H9 (cell line): ENCODE results near the gene ABHD17B. TPM values are rescaled to one million over a fixed set of nuclear protein-coding genes. Genes with fewer than 3 reads are reported as not detected.

ENCODE experiments used
- DNase-seq: peaks from one replicate; pipeline ENCODE4 v3.0.0-alpha.2; 2017
- H2AFZ ChIP-seq: one replicate; pipeline ENCODE4 v1.6.1; 2013; ENCODE audit warnings: mild to moderate bottlenecking, low read length, control low read depth, moderate library complexity
- H2AK5ac ChIP-seq: 2 replicates; pipeline ENCODE4 v1.6.1; 2013; ENCODE audit warnings: low read length, control low read depth, mixed read lengths; ENCODE audit not compliant: insufficient read length
- H2BK120ac ChIP-seq: one replicate; pipeline ENCODE4 v1.6.1; 2013; ENCODE audit warnings: low read depth, mild to moderate bottlenecking, low read length, control low read depth, inconsistent platforms; ENCODE audit not compliant: poor library complexity, severe bottlenecking
- H2BK12ac ChIP-seq: 2 replicates; pipeline ENCODE4 v1.6.1; 2013; ENCODE audit warnings: low read length, control low read depth, mixed read lengths, low read depth; ENCODE audit not compliant: insufficient read length
- H2BK15ac ChIP-seq: 2 replicates; pipeline ENCODE4 v1.6.1; 2013; ENCODE audit warnings: low read depth, low read length, control low read depth
- H2BK20ac ChIP-seq: one replicate; pipeline ENCODE4 v1.6.1; 2013; ENCODE audit warnings: low read depth, mild to moderate bottlenecking, low read length, control low read depth, inconsistent platforms; ENCODE audit not compliant: poor library complexity, severe bottlenecking
- H2BK5ac ChIP-seq: 2 replicates; pipeline ENCODE4 v1.6.1; 2013; ENCODE audit warnings: low read length, control low read depth, mixed read lengths; ENCODE audit not compliant: insufficient read length
- H3K14ac ChIP-seq: 2 replicates; pipeline ENCODE4 v1.6.1; 2013; ENCODE audit warnings: low read length, control low read depth; ENCODE audit not compliant: insufficient read depth
- H3K18ac ChIP-seq: 2 replicates; pipeline ENCODE4 v1.6.1; 2013; ENCODE audit warnings: low read depth, mild to moderate bottlenecking, mixed read lengths, low read length, control low read depth; ENCODE audit not compliant: insufficient read length
- H3K23ac ChIP-seq: 2 replicates; pipeline ENCODE4 v1.6.1; 2013; ENCODE audit warnings: low read length, control low read depth, mixed read lengths, low read depth; ENCODE audit not compliant: insufficient read length
- H3K23me2 ChIP-seq: 2 replicates; pipeline ENCODE4 v1.6.1; 2013; ENCODE audit warnings: low read depth, mild to moderate bottlenecking, mixed read lengths, low read length, control low read depth; ENCODE audit not compliant: insufficient read length, poor library complexity, severe bottlenecking
- H3K27ac ChIP-seq: 2 replicates; pipeline ENCODE4 v1.5.1; 2013; ENCODE audit warnings: low read length, control low read depth, mixed read lengths, low read depth; ENCODE audit not compliant: insufficient read length
- H3K27me3 ChIP-seq: 2 replicates; pipeline ENCODE4 v1.6.1; 2013; ENCODE audit warnings: low read length, control low read depth, inconsistent platforms; ENCODE audit not compliant: insufficient read depth
- H3K4ac ChIP-seq: 2 replicates; pipeline ENCODE4 v1.6.1; 2013; ENCODE audit warnings: low read depth, mild to moderate bottlenecking, control low read depth, inconsistent platforms, low read length, moderate library complexity
- H3K4me1 ChIP-seq: 2 replicates; pipeline ENCODE4 v1.6.1; 2013; ENCODE audit warnings: low read length, control low read depth, inconsistent platforms; ENCODE audit not compliant: insufficient read depth
- H3K4me2 ChIP-seq: 2 replicates; pipeline ENCODE4 v1.6.1; 2013; ENCODE audit warnings: low read length, control low read depth, mixed read lengths; ENCODE audit not compliant: insufficient read length, insufficient read depth
- H3K56ac ChIP-seq: 2 replicates; pipeline ENCODE4 v1.6.1; 2013; ENCODE audit warnings: low read depth, mild to moderate bottlenecking, mixed read lengths, low read length, control low read depth; ENCODE audit not compliant: insufficient read length
- H3K79me1 ChIP-seq: 2 replicates; pipeline ENCODE4 v1.6.1; 2013; ENCODE audit warnings: low read depth, mild to moderate bottlenecking, moderate library complexity, low read length, control low read depth, inconsistent platforms; ENCODE audit not compliant: insufficient read depth, poor library complexity, severe bottlenecking
- H3K79me2 ChIP-seq: 2 replicates; pipeline ENCODE4 v1.6.1; 2013; ENCODE audit warnings: low read length, control low read depth, inconsistent platforms; ENCODE audit not compliant: insufficient read depth
- H3K9ac ChIP-seq: 2 replicates; pipeline ENCODE4 v1.6.1; 2013; ENCODE audit warnings: low read length, control low read depth, mixed read lengths; ENCODE audit not compliant: insufficient read length; ENCODE audit errors: extremely low read depth
- H3K9me3 ChIP-seq: one replicate; pipeline ENCODE4 v1.6.1; 2013; ENCODE audit warnings: low read depth, low read length, inconsistent platforms; ENCODE audit not compliant: control insufficient read depth
- H3T11ph ChIP-seq: one replicate; pipeline ENCODE4 v1.6.1; 2013; ENCODE audit warnings: mild to moderate bottlenecking, low read length, control low read depth, inconsistent platforms
- H4K20me1 ChIP-seq: one replicate; pipeline ENCODE4 v1.6.1; 2013; ENCODE audit not compliant: control insufficient read depth, insufficient read length, insufficient read depth
- H4K5ac ChIP-seq: 2 replicates; pipeline ENCODE4 v1.6.1; 2013; ENCODE audit warnings: low read depth, mild to moderate bottlenecking, mixed read lengths, low read length, control low read depth; ENCODE audit not compliant: insufficient read length
- H4K8ac ChIP-seq: replicated peaks from 2 replicates; pipeline ENCODE4 v1.6.1; 2013; ENCODE audit warnings: low read length, control low read depth, mixed read lengths, low read depth; ENCODE audit not compliant: insufficient read length
- H4K91ac ChIP-seq: 2 replicates; pipeline ENCODE4 v1.6.1; 2013; ENCODE audit warnings: low read depth, mild to moderate bottlenecking, moderate library complexity, mixed read lengths, low read length, control low read depth; ENCODE audit not compliant: insufficient read length
- H3K27ac Mint-ChIP-seq, 3 experiments: 2 replicates in 2 of 3; 3 replicates in 1 of 3; pipeline ENCODE4 v1.8.0; 2020 to 2021; ENCODE audit warnings: mixed read lengths in 3 of 3, mild to moderate bottlenecking in 1 of 3, moderate library complexity in 1 of 3
- H3K27me3 Mint-ChIP-seq: 2 replicates; pipeline ENCODE4 v1.8.0; 2021; ENCODE audit warnings: low read depth, mild to moderate bottlenecking, moderate library complexity, mixed read lengths
- H3K36me3 Mint-ChIP-seq, 3 experiments: 2 replicates in 2 of 3; 3 replicates in 1 of 3; pipeline ENCODE4 v1.8.0; 2020 to 2021; ENCODE audit warnings: low read depth in 3 of 3, mixed read lengths in 3 of 3; ENCODE audit not compliant: insufficient read depth in 1 of 3
- H3K4me1 Mint-ChIP-seq, 2 experiments: 2 replicates each; pipeline ENCODE4 v1.8.0; 2020; ENCODE audit warnings: mixed read lengths in 2 of 2
- H3K4me3 Mint-ChIP-seq, 2 experiments: 2 replicates in 1 of 2; 3 replicates in 1 of 2; pipeline ENCODE4 v1.8.0; 2020 to 2021; ENCODE audit warnings: mild to moderate bottlenecking in 2 of 2, mixed read lengths in 2 of 2, moderate library complexity in 1 of 2
- H3K9me3 Mint-ChIP-seq, 2 experiments: 2 replicates in 1 of 2; 3 replicates in 1 of 2; pipeline ENCODE4 v1.8.0; 2020; ENCODE audit warnings: mild to moderate bottlenecking in 2 of 2, mixed read lengths in 2 of 2, moderate library complexity in 1 of 2
- WGBS: extraction: QIAGEN DNeasy Blood & Tissue Kit; methylation state at CpG from one replicate; pipeline ENCODE4 v1.1.7; 2013; ENCODE audit warnings: missing lambda C conversion rate, low lambda C conversion rate, mixed read lengths; ENCODE audit not compliant: insufficient read length; ENCODE audit errors: extremely low coverage; 5-methylcytosine and 5-hydroxymethylcytosine counted together
- total RNA-seq: library from RNA; stranded (reverse); gene quantifications from 2 replicates; pipeline ENCODE4 v1.2.1, GENCODE V29; 2021
- TF ChIP-seq, protein P1 (sequence below): fragments of 200-600 bp; sonication (generic); conservative IDR thresholded peaks from 3 replicates; pipeline ENCODE4 v1.8.0; 2021; ENCODE audit warnings: antibody characterized with exemption, mild to moderate bottlenecking

ABHD17B gene
- total RNA-seq, 1 experiment from 2014 or later, result 67.6 TPM

DNA sequence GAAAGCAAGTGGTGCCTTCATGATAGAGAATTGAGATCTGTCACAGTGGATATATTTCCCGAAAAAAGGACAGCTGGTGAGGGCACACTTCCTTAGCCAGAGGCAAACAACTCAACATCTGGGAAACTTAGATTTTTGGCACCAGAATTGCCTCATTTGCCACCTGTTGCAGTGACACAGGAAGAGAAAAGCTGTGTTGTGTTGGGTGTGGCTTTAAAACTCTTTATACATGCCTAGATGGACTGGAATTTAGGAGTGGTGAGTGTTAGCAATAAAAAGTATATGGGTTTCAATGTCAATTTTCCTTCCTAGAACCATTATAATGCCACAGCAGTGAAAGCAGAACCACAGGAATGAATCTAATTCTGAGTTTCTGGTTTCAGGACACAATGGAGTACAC lies 80.1 kb downstream of the ABHD17B start:
- H3K79me2 ChIP-seq, result no peaks in the 10 kb centered on the region
- H3K23me2 ChIP-seq, result no peaks in the 10 kb centered on the region
- Mint-ChIP-seq H3K27ac (no peak overlapping the region), H3K4me3 (no peak overlapping the region), H3K27me3 (peaks cover 2% of the 10 kb centered on the region), H3K9me3 (peaks cover 15 to 19% of the 10 kb centered on the region in 2 experiments; a peak in 4 of 5 replicates), H3K4me1 (peaks cover 4 to 5% of the 10 kb centered on the region in 2 experiments; a peak in 3 of 4 replicates), H3K36me3 (peaks cover 0 to 16% (median 2%) of the 10 kb centered on the region in 3 experiments; a peak in 3 of 7 replicates)
- no peak overlapping the region for H3K56ac ChIP-seq
- no peak overlapping the region for H2BK15ac ChIP-seq
- no peak overlapping the region for H2AK5ac ChIP-seq
- TF ChIP-seq, protein P1, sequence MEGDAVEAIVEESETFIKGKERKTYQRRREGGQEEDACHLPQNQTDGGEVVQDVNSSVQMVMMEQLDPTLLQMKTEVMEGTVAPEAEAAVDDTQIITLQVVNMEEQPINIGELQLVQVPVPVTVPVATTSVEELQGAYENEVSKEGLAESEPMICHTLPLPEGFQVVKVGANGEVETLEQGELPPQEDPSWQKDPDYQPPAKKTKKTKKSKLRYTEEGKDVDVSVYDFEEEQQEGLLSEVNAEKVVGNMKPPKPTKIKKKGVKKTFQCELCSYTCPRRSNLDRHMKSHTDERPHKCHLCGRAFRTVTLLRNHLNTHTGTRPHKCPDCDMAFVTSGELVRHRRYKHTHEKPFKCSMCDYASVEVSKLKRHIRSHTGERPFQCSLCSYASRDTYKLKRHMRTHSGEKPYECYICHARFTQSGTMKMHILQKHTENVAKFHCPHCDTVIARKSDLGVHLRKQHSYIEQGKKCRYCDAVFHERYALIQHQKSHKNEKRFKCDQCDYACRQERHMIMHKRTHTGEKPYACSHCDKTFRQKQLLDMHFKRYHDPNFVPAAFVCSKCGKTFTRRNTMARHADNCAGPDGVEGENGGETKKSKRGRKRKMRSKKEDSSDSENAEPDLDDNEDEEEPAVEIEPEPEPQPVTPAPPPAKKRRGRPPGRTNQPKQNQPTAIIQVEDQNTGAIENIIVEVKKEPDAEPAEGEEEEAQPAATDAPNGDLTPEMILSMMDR, result no peak
- H3K79me1 ChIP-seq, result no peaks in the 10 kb centered on the region
- H3K14ac ChIP-seq, result no peak overlapping the region
- no peak overlapping the region for H4K8ac ChIP-seq
- H3K9me3 ChIP-seq, result no peaks in the 10 kb centered on the region
- H3K27me3 ChIP-seq, result no peaks in the 10 kb centered on the region
- H2BK20ac ChIP-seq, result no peak overlapping the region
- H3K23ac ChIP-seq, result no peak overlapping the region
- H3K4me2 ChIP-seq, result no peak overlapping the region
- H2BK5ac ChIP-seq, result no peak overlapping the region
- no peak overlapping the region for H3K18ac ChIP-seq
- no peak overlapping the region for H3K9ac ChIP-seq
- H3K4ac ChIP-seq, result no peak overlapping the region
- no peak overlapping the region for H2BK120ac ChIP-seq
- H4K91ac ChIP-seq, result no peak overlapping the region
- H4K20me1 ChIP-seq, result no peaks in the 10 kb centered on the region
- no peak overlapping the region for H3T11ph ChIP-seq
- no peaks in the 10 kb centered on the region for H3K4me1 ChIP-seq
- no peak overlapping the region for H3K27ac ChIP-seq
- no peak overlapping the region for H2AFZ ChIP-seq
- H2BK12ac ChIP-seq, result no peak overlapping the region
- DNase-seq, result no peak
- no CpG with 5 or more reads among the region's 1 CpG for WGBS
- no peak overlapping the region for H4K5ac ChIP-seq
